HEK293T (cell line): ENCODE measurements around the gene SUPT3H.

ENCODE experiments used
- ELF4 ChIP-seq: fragments of 450-650 bp; IDR thresholded peaks from 2 replicates; pipeline ENCODE4 v1.6.1; 2017; ENCODE audit warnings: antibody characterized with exemption
- FOXA1 ChIP-seq: fragments of 450-650 bp; IDR thresholded peaks from 2 replicates; pipeline ENCODE4 v1.6.1; 2016; ENCODE audit warnings: mild to moderate bottlenecking
- FOXK2 ChIP-seq: fragments of 450-650 bp; IDR thresholded peaks from 2 replicates; pipeline ENCODE4 v1.6.1; 2016; ENCODE audit warnings: mild to moderate bottlenecking
- HDGF ChIP-seq: fragments of 450-650 bp; IDR thresholded peaks from 2 replicates; pipeline ENCODE4 v1.6.1; 2017; ENCODE audit warnings: antibody characterized with exemption, borderline replicate concordance
- SP1 ChIP-seq: fragments of 450-650 bp; IDR thresholded peaks from 2 replicates; pipeline ENCODE4 v1.6.1; 2017

DNA sequence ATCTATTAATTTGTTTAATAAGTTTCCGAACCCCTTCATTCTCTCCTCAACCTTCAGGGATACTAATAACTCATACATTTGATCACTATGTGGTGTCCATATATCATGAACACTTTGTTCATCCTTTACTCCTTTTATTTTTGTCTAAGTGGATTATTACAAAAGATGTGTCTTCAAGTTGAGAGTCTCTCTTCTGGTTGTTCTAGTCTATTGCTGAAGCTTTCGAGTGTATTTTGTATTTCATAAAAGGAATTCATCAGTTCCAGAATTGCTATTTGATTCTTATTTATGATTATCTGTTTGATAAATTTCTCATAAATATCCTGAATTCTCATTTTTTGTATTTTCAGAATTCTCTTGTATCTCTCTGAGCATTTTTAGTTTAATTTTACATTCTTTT, 146.1 kb downstream of the SUPT3H start:
- no peak for TF ChIP-seq FOXK2
- no peak for TF ChIP-seq ELF4
- TF ChIP-seq SP1: no peak
- TF ChIP-seq FOXA1: no peak
- no peak for TF ChIP-seq HDGF
